Measurements from ENCODE around the gene TRAM2.

GRCh38 chr6:52573295-52573694 lies 3.6 kb downstream of the TRAM2 start:
- no peak for TF ChIP-seq CTCF (IDR thresholded peaks at IDR 0.05; ENCODE audit: extremely low read depth in 1 of 2, insufficient read depth in 1 of 2, low read depth in 1 of 2, low read length in 2 of 2)
- TF ChIP-seq MAX (IDR thresholded peaks at IDR 0.05; ENCODE audit: insufficient read depth, insufficient read length), result no peak
- TF ChIP-seq MYC (IDR thresholded peaks at IDR 0.05; ENCODE audit: low read depth, low read length), result no peak
- no peak for TF ChIP-seq EZH2 (IDR thresholded peaks at IDR 0.05; ENCODE audit: borderline replicate concordance, low read depth, low read length, severe bottlenecking)
- no peak for TF ChIP-seq POLR2AphosphoS5 (IDR thresholded peaks at IDR 0.05; ENCODE audit: insufficient read depth, low read depth, low read length)
- TF ChIP-seq GATA2 (IDR thresholded peaks at IDR 0.05; ENCODE audit: insufficient read depth, insufficient read length, low read depth, low read length), result no peak

All from endothelial cell of umbilical vein (primary cell).